Measurements from ENCODE around the gene SF3B2. TPM values are rescaled to one million over a fixed set of nuclear protein-coding genes. Genes with fewer than 3 reads are reported as not detected.

The SF3B2 gene
- total and polyA plus RNA-seq, 2 donors (not counting 3 experiments of a cell fraction or from before 2014, with no cell fraction given), result 99.4 to 196 TPM

DNA sequence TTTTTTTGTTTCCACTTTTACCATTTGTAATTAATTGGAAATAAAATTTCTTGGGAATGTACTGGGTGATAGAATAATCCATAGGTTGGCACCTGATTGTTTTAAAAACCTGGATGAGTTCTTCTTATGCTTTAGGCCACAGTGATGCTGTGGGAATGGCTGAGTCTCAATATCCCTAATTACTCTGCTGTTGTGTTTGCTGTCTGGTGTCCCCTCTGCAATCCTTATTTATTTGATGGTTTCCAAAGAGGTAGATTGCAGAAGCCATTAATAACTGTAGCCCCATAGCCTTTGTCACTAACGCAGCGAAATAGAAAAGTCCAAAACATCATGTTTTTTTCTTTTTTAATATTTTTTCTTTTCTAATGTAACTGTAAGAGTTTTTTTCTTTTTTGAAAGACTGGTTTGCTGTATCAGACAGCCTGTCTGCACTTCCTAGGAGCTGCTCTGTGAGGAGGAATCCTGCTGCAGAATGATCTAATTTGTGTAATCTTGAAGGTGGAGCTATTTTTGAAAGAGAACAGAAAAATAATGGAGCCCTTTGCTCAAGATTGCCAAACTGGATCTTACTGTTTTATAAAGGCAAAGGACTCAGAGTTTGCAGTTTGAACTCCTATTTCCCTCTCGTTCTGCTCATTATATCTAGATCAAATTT lies 32.8 kb downstream of the SF3B2 start:
- no TSS peak for BruUV-seq (replicated peaks)
- dilution Hi-C loops (cut with MboI; ENCODE audit: extremely low pct_ligation_motif_present, low sequenced_read_pairs), result no loop called here

More for the DNA sequence above, 32.8 kb downstream of the SF3B2 start:
- Histone ChIP-seq H3K9ac (replicated peaks; ENCODE audit: extremely low read depth, insufficient read depth, low read length) (no peak overlapping the region), H3K27me3 (ENCODE audit: control insufficient read depth in 2 of 2, insufficient read depth in 2 of 2, low read length in 2 of 2) (no peaks in the 10 kb centered on the region), H3K79me2 (ENCODE audit: control insufficient read depth, insufficient read depth, low read length) (peaks cover 54% of the 10 kb centered on the region), H3K4me2 (ENCODE audit: insufficient read depth, low read length) (no peak overlapping the region), H3K9me3 (replicated peaks; ENCODE audit: control insufficient read depth, insufficient read depth, low read length) (no peaks in the 10 kb centered on the region), H3K4me3 (replicated peaks in 1 of 3; ENCODE audit: insufficient read depth in 1 of 3, low read depth in 1 of 3, low read length in 3 of 3) (no peak overlapping the region), H3K9me1 (replicated peaks; ENCODE audit: control insufficient read depth, extremely low read depth, insufficient read depth, low read length) (no peaks in the 10 kb centered on the region), H2AFZ (ENCODE audit: low read depth, low read length) (no peak overlapping the region), H3K27ac (ENCODE audit: insufficient read depth, low read depth, low read length) (no peak overlapping the region), H3K36me3 (ENCODE audit: control insufficient read depth in 2 of 2, extremely low read depth in 1 of 2, insufficient read depth in 2 of 2, low read length in 2 of 2) (no peaks in the 10 kb centered on the region), H4K20me1 (replicated peaks; ENCODE audit: control insufficient read depth, extremely low read depth, insufficient read depth, low read length) (peaks cover 3% of the 10 kb centered on the region), H3K4me1 (ENCODE audit: control insufficient read depth, extremely low read depth, insufficient read depth, low read length) (peaks cover 40% of the 10 kb centered on the region)
- ChIA-PET POLR2A (no interaction called here), CTCF (interaction anchor here (1.0 to 1.1 kb wide), 2 partner anchors 14 to 41 kb away, joined by 3 read pairs; no protein-coding TSS in a partner anchor)
- DNase-seq (ENCODE audit: low read depth, low spot score) (no peak), FAIRE-seq (no peak)
- no peak for TF ChIP-seq MYC (IDR thresholded peaks at IDR 0.05; ENCODE audit: low read depth, low read length)
- TF ChIP-seq POLR2A (IDR thresholded peaks at IDR 0.05; ENCODE audit: low read depth, low read length), result no peak
- no peak for TF ChIP-seq POLR2AphosphoS5 (IDR thresholded peaks at IDR 0.05; ENCODE audit: insufficient read depth, low read depth, low read length)
- no peak for TF ChIP-seq EZH2 (IDR thresholded peaks at IDR 0.05; ENCODE audit: borderline replicate concordance, low read depth, low read length, severe bottlenecking)
- no peak for TF ChIP-seq MAX (IDR thresholded peaks at IDR 0.05; ENCODE audit: insufficient read depth, insufficient read length)
- TF ChIP-seq GATA2 (IDR thresholded peaks at IDR 0.05; ENCODE audit: insufficient read depth, insufficient read length, low read depth, low read length), result no peak
- no peak for TF ChIP-seq FOS (IDR thresholded peaks at IDR 0.05; ENCODE audit: borderline replicate concordance, insufficient read depth, low read length)
- TF ChIP-seq JUN (IDR thresholded peaks at IDR 0.05; ENCODE audit: borderline replicate concordance, insufficient read depth, insufficient read length, low read depth), result no peak
- TF ChIP-seq CTCF (IDR thresholded peaks at IDR 0.05; ENCODE audit: extremely low read depth in 1 of 2, insufficient read depth in 1 of 2, low read depth in 1 of 2, low read length in 2 of 2), result no peak
- intact Hi-C loops (cut with micrococcal nuclease), result loop anchor here (5.0 kb wide), 1 partner anchor 32 kb away; no protein-coding TSS in a partner anchor

All from endothelial cell of umbilical vein (primary cell).